OCI-M2 (cell line): ENCODE data around the gene DHRS7C.

Source experiments
- DNase-seq: peaks from one replicate; lab custom pipeline; 2025; ENCODE audit not compliant: unreplicated experiment; lab: John Stamatoyannopoulos, UW

DHRS7C gene

DNA sequence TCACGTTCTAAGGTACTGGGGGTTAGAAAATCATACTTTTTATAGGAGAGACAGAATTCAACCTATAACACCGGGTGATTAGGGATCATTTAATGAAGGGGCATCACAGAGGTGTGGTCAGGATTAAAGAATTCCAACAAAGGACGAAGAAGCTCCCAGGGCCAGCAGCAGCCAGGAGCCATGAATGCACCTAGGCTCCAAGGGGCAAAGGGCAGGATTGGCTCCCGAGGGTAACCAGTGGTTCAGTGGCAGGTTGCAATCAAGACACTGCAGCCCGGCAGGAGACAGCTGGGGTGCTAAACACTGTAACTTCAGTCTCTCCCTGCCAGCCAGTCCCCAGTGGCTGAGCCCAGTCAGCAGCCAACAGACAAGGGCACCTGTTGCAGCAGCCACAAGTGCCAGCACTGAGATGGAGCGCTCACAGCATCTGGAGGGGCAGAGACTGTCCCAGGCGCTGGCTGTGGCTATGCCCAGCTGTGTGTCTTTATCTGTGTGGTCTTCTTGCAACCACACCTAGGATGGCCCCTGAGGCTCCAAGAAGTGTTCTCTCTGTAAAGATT is 23.9 kb downstream of the DHRS7C start:
- DNase-seq: no peak

DNA sequence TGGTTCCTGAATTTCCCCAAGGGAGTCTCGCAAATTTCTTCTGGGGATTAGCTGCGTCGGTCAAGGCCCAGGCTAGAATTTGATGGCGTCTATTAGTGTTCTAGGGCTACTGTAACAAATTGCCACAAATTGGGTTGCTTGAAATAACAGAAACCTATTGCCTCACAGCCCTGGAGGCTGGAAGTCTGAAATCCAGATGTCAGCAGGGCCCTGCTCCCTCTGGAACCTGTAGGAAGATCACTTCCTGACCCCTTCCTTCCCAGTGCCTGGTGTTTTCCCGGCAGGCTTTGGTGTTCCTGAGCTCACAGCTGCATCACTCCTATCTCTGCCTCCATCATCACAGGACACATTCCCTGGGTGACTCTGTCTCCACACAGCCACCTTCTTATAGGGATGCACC is 24.4 kb downstream of the DHRS7C start:
- DNase-seq: no peak

DNA sequence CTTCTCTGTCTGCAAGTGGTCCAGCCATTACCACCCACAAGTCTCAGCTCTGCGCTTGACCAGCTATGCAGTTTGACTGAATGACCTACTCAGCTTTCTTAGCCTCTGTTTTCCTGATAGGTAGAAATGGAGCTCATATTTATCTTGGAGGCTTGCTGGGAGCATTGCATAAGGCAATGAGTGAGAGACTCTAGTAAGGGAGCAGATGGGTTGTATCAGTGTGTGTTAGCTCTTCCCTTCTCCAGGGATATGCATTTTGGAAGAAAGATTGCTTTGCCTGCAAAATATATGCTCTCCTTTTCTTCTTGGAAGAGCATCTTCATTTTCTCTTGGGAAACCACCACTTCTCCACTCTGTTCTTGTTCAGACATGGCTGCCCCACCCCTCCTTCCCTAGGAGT is 26.1 kb downstream of the DHRS7C start:
- DNase-seq: no peak

DNA sequence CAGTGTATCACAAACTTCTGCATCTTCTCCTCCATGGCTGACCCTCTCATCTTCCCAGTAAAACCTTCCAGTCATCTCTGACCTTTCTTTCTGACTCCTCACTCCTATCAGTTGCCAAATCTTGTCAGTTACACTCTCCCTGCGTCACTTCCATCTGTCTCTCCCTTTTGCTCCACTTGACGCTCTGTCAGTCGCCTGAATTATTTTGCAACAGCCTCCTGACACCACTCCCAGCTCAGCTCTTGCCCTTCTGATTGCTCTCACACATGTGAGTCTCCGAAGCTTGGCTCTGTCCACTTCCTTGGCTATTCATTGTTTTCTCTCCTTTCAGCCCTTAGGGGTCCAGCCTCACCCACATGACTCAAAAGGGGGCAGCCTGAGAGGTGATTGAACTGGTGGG is 27.7 kb downstream of the DHRS7C start:
- no peak for DNase-seq

DNA sequence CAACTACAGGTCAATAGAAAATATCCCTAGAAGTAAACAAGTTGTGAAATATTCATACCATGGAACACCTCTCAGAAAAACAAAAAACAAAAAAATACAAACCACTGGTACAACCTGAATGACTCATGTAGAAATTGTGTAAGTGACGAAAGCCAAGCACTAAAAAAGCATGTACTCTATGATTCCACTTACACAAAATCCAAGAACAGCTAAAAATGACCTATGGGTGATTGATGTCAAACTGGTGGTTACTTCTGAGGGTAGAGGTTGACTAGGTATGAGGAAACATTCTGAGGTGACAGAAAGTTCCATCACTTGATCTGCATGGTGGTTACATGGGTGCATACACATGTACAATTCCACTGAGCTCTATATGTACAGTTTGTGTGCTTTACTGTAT is 31.1 kb downstream of the DHRS7C start:
- no peak for DNase-seq

DNA sequence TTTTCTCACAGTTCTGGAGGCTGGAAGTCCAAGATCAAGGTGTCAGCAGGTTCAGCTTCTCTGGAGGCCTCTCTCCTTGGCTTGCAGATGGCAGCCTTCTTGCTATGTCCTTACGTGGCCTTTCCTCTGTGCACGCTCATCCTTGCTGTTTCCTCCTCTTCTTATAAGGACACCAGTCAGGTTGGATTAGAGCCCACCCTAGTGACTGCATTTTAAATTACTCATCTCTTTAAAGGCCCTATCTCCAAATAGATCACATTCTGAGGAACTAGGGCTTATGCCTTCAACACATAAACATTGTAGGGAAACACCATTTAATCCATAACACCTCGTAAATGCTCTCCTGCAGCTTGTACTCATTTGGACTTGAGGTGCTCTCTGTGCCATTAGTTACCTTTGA is 36.3 kb downstream of the DHRS7C start:
- no peak for DNase-seq

DNA sequence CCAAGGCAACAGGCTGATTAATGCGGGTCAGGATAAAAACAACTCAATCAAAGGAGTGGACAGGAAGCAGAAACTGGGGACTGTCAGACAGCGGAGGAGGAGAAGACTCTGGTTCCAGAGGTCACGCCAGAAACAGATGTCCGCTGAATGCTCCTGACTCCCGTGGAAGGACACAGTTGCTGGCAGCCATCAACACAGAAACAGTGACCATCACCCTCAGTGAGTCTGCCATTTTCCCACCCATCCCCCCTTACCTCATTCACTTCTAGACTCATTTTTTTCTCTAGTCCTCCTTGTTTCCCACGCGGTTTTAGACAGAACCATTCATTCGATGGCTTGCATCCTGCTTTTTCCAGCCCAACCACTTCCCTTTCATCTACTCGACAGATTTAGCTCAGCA is 40.9 kb downstream of the DHRS7C start:
- DNase-seq: no peak

DNA sequence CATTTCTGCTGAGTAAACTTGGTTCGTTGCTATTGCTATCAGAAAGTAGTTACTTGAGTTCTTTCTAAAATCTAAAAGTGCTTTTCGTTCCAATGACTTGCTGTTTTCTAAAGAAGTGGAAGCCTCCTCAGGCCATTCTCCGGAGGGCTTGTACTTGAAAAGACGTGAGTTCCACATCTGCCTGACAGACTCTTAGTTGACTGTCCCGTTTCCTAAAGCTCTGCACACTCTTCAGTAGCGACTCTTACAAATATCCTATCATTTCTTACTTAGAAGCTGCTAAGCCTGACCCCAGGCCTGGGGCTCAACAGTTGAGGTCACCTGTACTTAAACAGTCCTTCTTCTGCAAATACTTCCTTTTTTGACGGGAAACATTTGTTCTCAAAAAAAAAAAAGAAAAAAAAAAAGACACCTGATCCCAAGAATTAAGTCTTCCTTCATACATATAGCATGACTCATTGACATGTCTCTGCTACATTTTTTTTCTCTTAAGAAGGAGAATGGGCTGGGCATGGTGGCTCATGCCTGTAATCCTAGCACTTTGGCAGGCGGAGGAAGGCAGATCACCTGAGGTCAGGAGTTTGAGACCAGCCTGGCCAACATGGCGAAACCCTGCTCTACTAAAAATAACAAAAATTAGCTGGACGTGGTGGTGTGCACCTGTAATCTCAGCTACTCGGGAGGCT is 61.5 kb downstream of the DHRS7C start:
- no peak for DNase-seq

DNA sequence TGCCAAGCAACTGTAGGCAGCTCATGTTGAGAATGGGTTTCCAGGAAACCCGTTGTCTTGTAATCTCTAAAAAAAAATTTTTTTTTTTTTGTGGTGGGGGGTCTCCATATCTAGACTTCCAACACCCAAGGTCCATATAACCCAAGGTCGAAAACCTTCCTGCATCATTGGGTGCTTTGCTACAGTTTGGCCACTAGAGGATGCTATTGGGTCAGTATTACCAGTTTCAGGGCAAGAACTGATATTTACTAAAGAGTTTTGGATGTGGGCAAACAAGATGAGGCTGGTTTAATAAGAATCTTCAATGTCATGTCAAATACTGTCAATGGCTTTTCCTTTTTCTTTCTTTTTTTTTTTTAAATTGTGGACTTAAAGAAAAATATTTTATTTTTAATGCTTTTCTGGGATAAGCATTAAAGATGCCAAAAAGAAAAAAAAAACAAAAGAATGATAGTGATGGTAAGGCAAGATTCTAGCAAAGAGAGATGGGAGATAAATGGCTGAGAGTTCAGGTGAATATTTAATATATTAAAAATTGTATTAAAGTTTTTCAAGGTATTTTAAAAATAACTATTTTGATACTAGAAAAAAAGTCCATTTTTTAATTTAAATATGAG is 62.2 kb downstream of the DHRS7C start:
- no peak for DNase-seq

DNA sequence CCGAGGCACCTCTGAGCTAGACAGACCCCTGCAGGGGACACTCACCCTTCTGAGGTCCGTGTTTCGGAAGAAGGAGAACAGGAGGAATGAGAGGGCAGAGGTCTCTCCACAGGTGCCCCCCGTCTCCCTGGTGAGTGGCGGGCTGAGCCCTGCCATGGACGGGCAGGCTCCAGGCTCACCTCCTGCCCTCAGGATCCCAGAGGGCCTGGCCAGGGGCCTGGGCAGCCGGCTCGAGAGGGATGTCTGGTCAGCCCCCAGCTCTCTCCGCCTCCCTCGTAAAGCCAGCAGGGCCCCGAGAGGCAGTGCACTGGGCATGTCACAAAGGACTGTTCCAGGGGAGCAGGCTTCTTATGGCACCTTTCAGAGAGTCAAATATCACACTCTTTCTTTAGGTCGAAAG is 62.8 kb downstream of the DHRS7C start:
- DNase-seq: no peak

DNA sequence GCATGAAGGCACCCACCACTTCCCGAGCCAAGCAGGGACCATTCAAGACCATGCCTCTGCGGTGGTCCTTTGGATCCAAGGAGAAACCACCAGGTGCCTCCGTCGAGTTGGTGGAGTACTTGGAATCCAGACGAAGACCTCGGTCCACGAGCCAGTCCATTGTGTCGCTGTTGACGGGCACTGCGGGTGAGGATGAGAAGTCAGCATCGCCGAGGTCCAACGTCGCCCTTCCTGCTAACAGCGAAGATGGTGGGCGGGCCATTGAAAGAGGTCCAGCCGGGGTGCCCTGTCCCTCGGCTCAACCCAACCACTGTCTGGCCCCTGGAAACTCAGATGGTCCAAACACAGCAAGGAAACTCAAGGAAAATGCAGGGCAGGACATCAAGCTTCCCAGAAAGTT is 63.4 kb downstream of the DHRS7C start:
- no peak for DNase-seq

DNA sequence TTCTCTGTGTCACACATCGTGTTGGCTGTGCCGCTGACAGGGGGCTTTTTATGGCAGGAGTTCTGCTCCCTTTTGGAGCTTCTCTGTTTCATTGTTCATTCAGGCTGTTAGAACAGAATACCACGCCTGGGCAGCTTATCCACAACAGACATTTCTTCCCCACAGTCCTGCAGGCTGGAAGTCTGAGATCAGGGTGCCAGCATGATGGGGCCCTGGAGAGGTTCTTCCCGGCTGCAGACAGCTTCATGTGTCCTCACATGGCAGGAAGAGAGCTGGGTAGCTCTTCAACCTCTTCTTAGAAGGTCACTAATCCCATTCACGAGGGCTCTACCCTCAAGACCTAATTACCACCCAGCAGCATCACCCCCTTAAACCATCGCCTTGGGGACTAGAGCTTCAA is 65.1 kb downstream of the DHRS7C start:
- DNase-seq: no peak

DNA sequence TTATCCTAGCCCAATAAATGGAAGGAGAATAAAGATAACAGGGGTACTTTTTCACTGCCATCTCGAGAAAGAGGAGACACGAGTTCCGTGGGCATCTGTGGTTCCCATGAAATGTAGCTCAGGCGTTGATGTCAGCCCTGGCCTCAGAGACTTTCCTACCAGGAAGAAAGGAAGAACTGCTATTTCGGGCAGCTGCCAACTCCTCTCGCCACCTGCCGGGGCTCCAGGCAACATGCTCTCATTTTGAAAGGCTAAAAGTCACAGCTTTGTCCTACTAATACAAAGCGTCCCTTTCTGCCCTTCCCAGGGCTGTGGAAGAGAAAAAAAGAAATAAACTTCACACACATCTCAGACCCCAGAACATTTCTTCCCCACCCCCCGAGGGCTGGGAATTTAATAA is 65.8 kb downstream of the DHRS7C start:
- DNase-seq: no peak
